ENCODE data around the gene MYH11.

The MYH11 gene

DNA sequence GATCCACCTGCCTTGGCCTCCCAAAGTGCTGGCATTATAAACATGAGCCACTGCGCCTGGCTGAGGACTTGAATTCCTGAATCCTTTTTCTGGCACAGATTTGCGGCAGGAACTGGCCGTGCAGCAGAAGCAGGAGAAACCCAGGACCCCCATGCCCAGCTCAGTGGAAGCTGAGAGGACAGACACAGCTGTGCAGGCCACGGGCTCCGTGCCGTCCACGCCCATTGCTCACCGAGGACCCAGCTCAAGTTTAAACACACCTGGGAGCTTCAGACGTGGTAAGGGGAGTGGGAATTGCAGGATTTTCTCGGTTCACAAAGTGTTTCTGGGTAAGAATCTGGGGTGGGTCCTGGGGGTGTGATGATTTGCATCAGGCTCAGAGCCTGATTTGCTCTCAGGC lies 165.8 kb downstream of the MYH11 start:
- peaks cover 45% of the 10 kb centered on the region for H3K36me3 Mint-ChIP-seq (ENCODE audit: low read depth)
- TF ChIP-seq, protein P1, sequence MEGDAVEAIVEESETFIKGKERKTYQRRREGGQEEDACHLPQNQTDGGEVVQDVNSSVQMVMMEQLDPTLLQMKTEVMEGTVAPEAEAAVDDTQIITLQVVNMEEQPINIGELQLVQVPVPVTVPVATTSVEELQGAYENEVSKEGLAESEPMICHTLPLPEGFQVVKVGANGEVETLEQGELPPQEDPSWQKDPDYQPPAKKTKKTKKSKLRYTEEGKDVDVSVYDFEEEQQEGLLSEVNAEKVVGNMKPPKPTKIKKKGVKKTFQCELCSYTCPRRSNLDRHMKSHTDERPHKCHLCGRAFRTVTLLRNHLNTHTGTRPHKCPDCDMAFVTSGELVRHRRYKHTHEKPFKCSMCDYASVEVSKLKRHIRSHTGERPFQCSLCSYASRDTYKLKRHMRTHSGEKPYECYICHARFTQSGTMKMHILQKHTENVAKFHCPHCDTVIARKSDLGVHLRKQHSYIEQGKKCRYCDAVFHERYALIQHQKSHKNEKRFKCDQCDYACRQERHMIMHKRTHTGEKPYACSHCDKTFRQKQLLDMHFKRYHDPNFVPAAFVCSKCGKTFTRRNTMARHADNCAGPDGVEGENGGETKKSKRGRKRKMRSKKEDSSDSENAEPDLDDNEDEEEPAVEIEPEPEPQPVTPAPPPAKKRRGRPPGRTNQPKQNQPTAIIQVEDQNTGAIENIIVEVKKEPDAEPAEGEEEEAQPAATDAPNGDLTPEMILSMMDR (IDR thresholded peaks at IDR 0.05): no peak
- no peak for DNase-seq
- H3K4me3 Mint-ChIP-seq: no peak overlapping the region
- no peaks in the 10 kb centered on the region for H3K27me3 Mint-ChIP-seq (ENCODE audit: low read depth, poor library complexity)
- H3K4me1 Mint-ChIP-seq: no peaks in the 10 kb centered on the region
- no peak overlapping the region for H3K27ac Mint-ChIP-seq
- no peaks in the 10 kb centered on the region for H3K9me3 Mint-ChIP-seq

DNA sequence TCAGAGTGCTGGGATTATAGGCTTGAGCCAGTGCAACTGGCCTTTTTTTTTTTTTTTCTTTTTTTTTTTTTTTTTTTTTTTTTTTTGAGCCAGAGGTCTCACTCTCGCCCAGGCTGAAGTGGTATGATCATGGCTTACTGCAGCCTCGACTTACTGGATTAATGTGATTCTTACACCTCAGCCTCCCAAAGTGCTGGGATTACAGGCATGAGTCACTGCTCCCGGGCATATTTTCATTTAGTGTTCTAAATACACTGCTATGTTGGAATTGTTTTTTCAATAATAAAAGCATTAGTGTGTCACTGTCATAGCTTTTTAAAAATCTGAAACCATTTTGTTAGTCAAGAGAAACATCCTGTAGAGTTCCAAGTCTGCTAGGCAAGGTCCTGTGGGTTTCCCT lies 166.5 kb downstream of the MYH11 start:
- H3K27me3 Mint-ChIP-seq (ENCODE audit: low read depth, poor library complexity): no peaks in the 10 kb centered on the region
- TF ChIP-seq, protein P1 (IDR thresholded peaks at IDR 0.05): no peak
- H3K36me3 Mint-ChIP-seq (ENCODE audit: low read depth): peaks cover 49% of the 10 kb centered on the region
- no peak for DNase-seq
- H3K27ac Mint-ChIP-seq: no peak overlapping the region
- no peaks in the 10 kb centered on the region for H3K4me1 Mint-ChIP-seq
- H3K9me3 Mint-ChIP-seq: no peaks in the 10 kb centered on the region
- H3K4me3 Mint-ChIP-seq: no peak overlapping the region

DNA sequence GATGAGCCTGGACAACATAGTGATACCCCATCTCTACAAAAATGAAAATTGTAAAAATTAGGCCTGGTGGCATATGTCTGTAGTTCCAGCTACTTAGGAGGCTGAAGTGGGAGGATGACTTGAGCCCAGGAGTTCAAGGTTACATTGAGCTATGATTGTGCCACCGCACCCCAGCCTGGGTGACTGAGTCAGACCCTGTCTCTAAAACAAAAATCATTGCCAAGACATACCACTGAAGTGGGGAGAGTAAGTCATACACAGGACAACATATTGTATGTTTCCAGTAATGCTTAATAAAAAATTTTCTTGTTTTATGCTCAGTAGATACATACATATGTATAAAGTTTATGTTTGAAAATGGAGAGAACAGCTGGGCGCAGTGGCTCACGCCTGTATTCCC lies 167.5 kb downstream of the MYH11 start:
- Mint-ChIP-seq H3K27ac (no peak overlapping the region), H3K9me3 (no peaks in the 10 kb centered on the region), H3K4me1 (no peaks in the 10 kb centered on the region), H3K36me3 (ENCODE audit: low read depth) (peaks cover 56% of the 10 kb centered on the region), H3K27me3 (ENCODE audit: low read depth, poor library complexity) (no peaks in the 10 kb centered on the region), H3K4me3 (no peak overlapping the region)
- TF ChIP-seq, protein P1 (IDR thresholded peaks at IDR 0.05): no peak
- no peak for DNase-seq

DNA sequence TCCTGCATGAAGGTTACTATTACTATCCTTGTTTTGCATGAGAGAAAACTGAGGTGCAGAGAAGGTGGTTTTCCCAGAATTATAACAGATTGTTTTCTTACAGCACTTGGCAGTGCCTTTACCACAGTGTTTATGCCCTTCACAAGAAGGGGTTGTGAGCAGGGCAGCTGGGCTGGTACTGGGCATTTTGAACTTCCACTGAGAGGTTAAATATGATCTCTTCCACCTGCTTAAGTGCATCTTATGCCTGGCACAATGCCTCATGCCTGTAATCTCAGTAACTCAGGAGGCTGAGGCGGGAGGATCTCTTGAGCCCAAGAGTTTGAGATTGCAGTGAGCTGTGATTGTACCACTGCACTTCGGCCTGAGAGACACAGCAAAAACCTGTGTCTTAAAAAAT lies 170.5 kb downstream of the MYH11 start:
- Mint-ChIP-seq H3K9me3 (no peaks in the 10 kb centered on the region), H3K4me1 (no peaks in the 10 kb centered on the region), H3K36me3 (ENCODE audit: low read depth) (peaks cover 48% of the 10 kb centered on the region), H3K27me3 (ENCODE audit: low read depth, poor library complexity) (no peaks in the 10 kb centered on the region), H3K27ac (peak overlapping the region; percentile 44), H3K4me3 (no peak overlapping the region)
- DNase-seq: no peak
- TF ChIP-seq, protein P1 (IDR thresholded peaks at IDR 0.05): no peak

DNA sequence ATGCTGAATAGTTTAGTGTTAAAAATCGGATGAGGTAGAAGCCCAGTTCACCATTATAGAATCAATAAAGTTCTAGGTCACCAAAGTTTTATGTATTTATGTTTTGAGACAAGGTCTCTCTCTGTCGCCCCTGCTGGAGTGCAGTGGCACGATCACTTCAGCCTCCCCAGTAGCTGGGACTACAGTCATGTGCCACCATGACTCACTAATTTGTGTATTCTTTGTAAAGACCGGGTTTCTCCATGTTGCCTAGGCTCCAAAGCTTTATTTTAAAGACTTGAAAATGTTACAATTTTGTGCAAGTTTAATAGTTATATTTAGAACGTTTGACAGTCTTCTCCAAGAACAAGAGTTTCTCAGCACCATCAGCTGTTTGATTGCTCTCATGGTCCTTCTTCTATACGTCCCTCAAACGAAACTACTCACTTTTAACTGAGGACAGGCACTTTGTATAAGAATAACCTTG lies 174.7 kb downstream of the MYH11 start:
- DNase-seq: no peak
- no peaks in the 10 kb centered on the region for H3K27me3 Mint-ChIP-seq (ENCODE audit: low read depth, poor library complexity)
- H3K9me3 Mint-ChIP-seq: no peaks in the 10 kb centered on the region
- no peak overlapping the region for H3K4me3 Mint-ChIP-seq
- no peak overlapping the region for H3K27ac Mint-ChIP-seq
- TF ChIP-seq, protein P1 (IDR thresholded peaks at IDR 0.05): peak; percentile 33
- peaks cover 8% of the 10 kb centered on the region for H3K4me1 Mint-ChIP-seq
- H3K36me3 Mint-ChIP-seq (ENCODE audit: low read depth): peaks cover 51% of the 10 kb centered on the region

DNA sequence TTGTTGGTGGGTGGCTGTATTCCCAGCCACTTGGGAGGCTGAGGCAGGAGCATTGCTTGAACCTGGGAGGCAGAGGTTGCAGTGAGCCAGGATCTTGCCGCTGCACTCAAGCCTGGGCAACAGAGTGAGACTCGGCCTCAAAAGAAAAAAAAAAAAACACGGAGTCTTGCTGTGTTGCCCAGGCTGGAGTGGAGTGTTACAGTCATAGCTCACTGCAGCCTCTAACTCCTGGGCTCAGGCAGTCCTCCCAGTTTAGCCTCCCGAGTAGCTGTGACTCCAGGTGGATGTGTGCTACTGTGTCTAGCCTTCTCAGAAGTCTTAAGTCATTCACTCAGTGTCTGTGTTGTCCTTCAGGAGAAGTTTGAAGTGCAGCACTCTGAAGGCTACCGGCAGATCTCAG lies 179.4 kb downstream of the MYH11 start:
- Mint-ChIP-seq H3K4me1 (peaks cover 32% of the 10 kb centered on the region), H3K9me3 (no peaks in the 10 kb centered on the region), H3K27me3 (ENCODE audit: low read depth, poor library complexity) (no peaks in the 10 kb centered on the region), H3K27ac (peak overlapping the region; percentile 70), H3K36me3 (ENCODE audit: low read depth) (peaks cover 45% of the 10 kb centered on the region), H3K4me3 (no peak overlapping the region)
- TF ChIP-seq, protein P1 (IDR thresholded peaks at IDR 0.05): no peak
- no peak for DNase-seq

All from nephron progenitor cell (in vitro differentiated cells).